Calu3 (cell line): Measurements from ENCODE around the gene TFAP2A. TPM values are rescaled to one million over a fixed set of nuclear protein-coding genes. Genes with fewer than 3 reads are reported as not detected.

Experiments used
- BruUV-seq: library from RNA; stranded (reverse); fragments of 400-500 nt; replicated peaks from 2 replicates; lab custom pipeline; 2021; lab: Mats Ljungman, UMichigan
- CTCF ChIA-PET: fragments of 300-600 bp; sonication (Branson Sonifier 250); formaldehyde crosslinking; loops from one replicate; lab custom pipeline; 2022; ENCODE audit warnings: antibody characterized with exemption; lab: Charles Lee
- DNase-seq: peaks from one replicate; pipeline ENCODE4 v3.0.0; 2022
- H3K27ac Mint-ChIP-seq: one replicate; pipeline ENCODE4 v1.8.0; 2022; ENCODE audit warnings: mixed read lengths; ENCODE audit not compliant: unreplicated experiment
- H3K27me3 Mint-ChIP-seq: one replicate; pipeline ENCODE4 v1.8.0; 2022; ENCODE audit warnings: mixed read lengths; ENCODE audit not compliant: unreplicated experiment
- H3K36me3 Mint-ChIP-seq: one replicate; pipeline ENCODE4 v1.8.0; 2022; ENCODE audit warnings: mild to moderate bottlenecking, moderate library complexity, mixed read lengths; ENCODE audit not compliant: insufficient read depth, unreplicated experiment
- H3K4me1 Mint-ChIP-seq: one replicate; pipeline ENCODE4 v1.8.0; 2022; ENCODE audit warnings: mild to moderate bottlenecking, low read depth, mixed read lengths; ENCODE audit not compliant: unreplicated experiment
- H3K4me3 Mint-ChIP-seq: one replicate; pipeline ENCODE4 v1.8.0; 2022; ENCODE audit warnings: mild to moderate bottlenecking, low read depth, moderate library complexity, mixed read lengths; ENCODE audit not compliant: unreplicated experiment
- H3K9me3 Mint-ChIP-seq: one replicate; pipeline ENCODE4 v1.8.0; 2022; ENCODE audit warnings: low read depth, mixed read lengths; ENCODE audit not compliant: unreplicated experiment
- intact Hi-C: fragments of 100-400 bp; cut with micrococcal nuclease; formaldehyde crosslinking; loops from one replicate; pipeline ENCODE4 v1.10.0; 2022; ENCODE audit not compliant: unreplicated experiment
- total RNA-seq: library from RNA; stranded (reverse); gene quantifications from 2 replicates; pipeline ENCODE4 v1.2.3, GENCODE V29; 2022
- TF ChIP-seq, protein P1 (sequence below): fragments of 200-600 bp; IDR thresholded peaks from one replicate; pipeline ENCODE4 v1.8.0; 2022; ENCODE audit warnings: antibody characterized with exemption; ENCODE audit not compliant: unreplicated experiment

Gene TFAP2A
- total RNA-seq, 1 experiment from 2014 or later, result 74.7 TPM

DNA sequence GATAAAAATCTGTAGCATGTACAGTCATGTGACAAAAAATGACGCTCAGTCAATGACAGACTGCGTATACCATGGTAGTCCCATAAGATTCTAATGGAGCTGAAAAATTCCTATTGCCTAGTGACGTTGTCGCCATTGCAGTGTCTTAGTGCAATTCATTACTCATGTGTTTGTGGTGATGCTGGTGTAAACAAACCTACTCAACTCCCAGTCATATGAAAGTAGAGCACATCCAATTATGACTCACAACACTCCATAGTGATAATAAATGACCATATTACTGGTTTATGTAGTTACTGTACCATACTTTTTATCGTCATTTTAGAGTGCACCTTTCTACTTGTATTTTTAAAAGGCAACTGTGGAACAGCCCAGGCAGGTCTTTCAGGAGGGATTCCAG is 45.0 kb downstream of the TFAP2A start:
- Mint-ChIP-seq H3K4me3 (no peak overlapping the region), H3K4me1 (peaks cover 17% of the 10 kb centered on the region), H3K27me3 (no peaks in the 10 kb centered on the region), H3K9me3 (no peaks in the 10 kb centered on the region), H3K36me3 (peaks cover 5% of the 10 kb centered on the region), H3K27ac (no peak overlapping the region)
- TF ChIP-seq, protein P1, sequence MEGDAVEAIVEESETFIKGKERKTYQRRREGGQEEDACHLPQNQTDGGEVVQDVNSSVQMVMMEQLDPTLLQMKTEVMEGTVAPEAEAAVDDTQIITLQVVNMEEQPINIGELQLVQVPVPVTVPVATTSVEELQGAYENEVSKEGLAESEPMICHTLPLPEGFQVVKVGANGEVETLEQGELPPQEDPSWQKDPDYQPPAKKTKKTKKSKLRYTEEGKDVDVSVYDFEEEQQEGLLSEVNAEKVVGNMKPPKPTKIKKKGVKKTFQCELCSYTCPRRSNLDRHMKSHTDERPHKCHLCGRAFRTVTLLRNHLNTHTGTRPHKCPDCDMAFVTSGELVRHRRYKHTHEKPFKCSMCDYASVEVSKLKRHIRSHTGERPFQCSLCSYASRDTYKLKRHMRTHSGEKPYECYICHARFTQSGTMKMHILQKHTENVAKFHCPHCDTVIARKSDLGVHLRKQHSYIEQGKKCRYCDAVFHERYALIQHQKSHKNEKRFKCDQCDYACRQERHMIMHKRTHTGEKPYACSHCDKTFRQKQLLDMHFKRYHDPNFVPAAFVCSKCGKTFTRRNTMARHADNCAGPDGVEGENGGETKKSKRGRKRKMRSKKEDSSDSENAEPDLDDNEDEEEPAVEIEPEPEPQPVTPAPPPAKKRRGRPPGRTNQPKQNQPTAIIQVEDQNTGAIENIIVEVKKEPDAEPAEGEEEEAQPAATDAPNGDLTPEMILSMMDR, result no peak
- intact Hi-C loops, result loop anchor here (10.0 kb wide), 1 partner anchor 55 kb away; no protein-coding TSS in a partner anchor
- CTCF ChIA-PET, result no interaction called here
- no peak for DNase-seq
- BruUV-seq, result no TSS peak

- peaks cover under 1% of the 10 kb centered on the region for H3K36me3 Mint-ChIP-seq
- DNase-seq, result no peak
- H3K27ac Mint-ChIP-seq, result no peak overlapping the region
- no peaks in the 10 kb centered on the region for H3K27me3 Mint-ChIP-seq
- H3K9me3 Mint-ChIP-seq, result peaks cover 2% of the 10 kb centered on the region
- no TSS peak for BruUV-seq
- peaks cover 6% of the 10 kb centered on the region for H3K4me1 Mint-ChIP-seq
- no peak overlapping the region for H3K4me3 Mint-ChIP-seq
- TF ChIP-seq, protein P1, result no peak
- CTCF ChIA-PET, result no interaction called here
- intact Hi-C loops, result no loop called here
Measured at GRCh38 chr6:10368861-10369260, 46.0 kb downstream of the TFAP2A start.

GRCh38 chr6:10363911-10364310 is 51.0 kb downstream of the TFAP2A start:
- intact Hi-C loops, result no loop called here
- TF ChIP-seq, protein P1, result no peak
- no peaks in the 10 kb centered on the region for H3K4me1 Mint-ChIP-seq
- DNase-seq, result no peak
- BruUV-seq, result no TSS peak
- H3K4me3 Mint-ChIP-seq, result no peak overlapping the region
- no peaks in the 10 kb centered on the region for H3K27me3 Mint-ChIP-seq
- CTCF ChIA-PET, result no interaction called here
- no peak overlapping the region for H3K27ac Mint-ChIP-seq
- peaks cover 2% of the 10 kb centered on the region for H3K9me3 Mint-ChIP-seq
- no peaks in the 10 kb centered on the region for H3K36me3 Mint-ChIP-seq

DNA sequence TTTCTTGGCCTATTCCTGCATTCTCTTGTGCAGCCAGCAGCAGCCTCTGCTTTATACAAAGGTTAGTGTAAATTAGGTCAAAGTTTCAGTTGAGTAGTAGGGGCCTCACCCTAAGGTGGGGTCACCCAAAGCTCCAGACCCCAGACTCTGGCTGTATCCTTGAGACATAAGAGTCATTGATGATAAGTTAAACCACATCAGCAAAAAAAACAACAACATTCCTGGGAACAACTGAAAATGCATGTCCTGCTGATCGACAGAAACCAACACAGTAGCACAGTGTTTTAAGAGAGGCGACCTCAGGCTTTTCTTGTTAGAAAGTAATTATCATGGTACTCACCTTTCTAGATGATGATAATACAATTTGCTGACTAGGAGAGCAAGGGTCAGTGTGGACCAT is 52.6 kb downstream of the TFAP2A start:
- CTCF ChIA-PET, result no interaction called here

More for the DNA sequence above, 52.6 kb downstream of the TFAP2A start:
- Mint-ChIP-seq H3K4me3 (no peak overlapping the region), H3K27me3 (no peaks in the 10 kb centered on the region), H3K9me3 (peaks cover 2% of the 10 kb centered on the region), H3K4me1 (no peaks in the 10 kb centered on the region), H3K27ac (no peak overlapping the region), H3K36me3 (no peaks in the 10 kb centered on the region)
- intact Hi-C loops, result no loop called here
- TF ChIP-seq, protein P1, result no peak
- no TSS peak for BruUV-seq
- DNase-seq, result no peak
